GM19238 (cell line): Measurements from ENCODE around the gene GALR2.

Experiments
- DNase-seq: peaks from one replicate; pipeline ENCODE4 v3.0.0; 2011; ENCODE audit warnings: low spot score; ENCODE audit not compliant: insufficient read length

GALR2 gene

GRCh38 chr17:76125922-76126321 is 51.3 kb downstream of the GALR2 start:
- DNase-seq = no peak
